ENCODE data around the gene CDH4. TPM values are rescaled to one million over a fixed set of nuclear protein-coding genes. Genes with fewer than 3 reads are reported as not detected.

The CDH4 gene
- total RNA-seq, 1 donor from 2014 or later = 2.9 TPM

DNA sequence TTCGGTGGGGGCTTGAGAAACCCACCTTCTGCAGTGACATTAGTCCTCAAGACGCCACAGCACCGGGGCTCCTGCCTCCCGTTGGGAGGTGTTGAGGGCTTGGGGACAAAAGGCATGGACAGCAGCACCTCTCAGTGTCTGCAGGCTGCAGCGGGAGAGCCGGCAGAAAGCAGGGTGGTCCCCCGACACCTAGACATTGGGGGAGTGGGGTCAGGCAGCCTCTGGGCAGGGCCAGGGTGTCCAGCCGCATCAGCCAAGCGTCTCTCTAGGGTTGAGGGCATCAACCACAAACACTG, 549.0 kb downstream of the CDH4 start:
- Histone ChIP-seq H3K27me3 (peaks cover 6% of the 10 kb centered on the region), H3K79me2 (ENCODE audit: low read depth) (no peaks in the 10 kb centered on the region), H3K36me3 (no peaks in the 10 kb centered on the region), H3K9ac (no peak overlapping the region), H3K27ac (no peak overlapping the region), H4K20me1 (ENCODE audit: low read depth) (peaks cover 6% of the 10 kb centered on the region), H3K4me2 (no peak overlapping the region), H3K4me1 (peaks cover 17% of the 10 kb centered on the region), H3K9me3 (ENCODE audit: low read depth) (no peaks in the 10 kb centered on the region), H3K4me3 (no peak overlapping the region), H3F3A (ENCODE audit: low read depth) (peaks cover 5% of the 10 kb centered on the region), H2AFZ (replicated peaks) (no peak overlapping the region)
- Mint-ChIP-seq H3K36me3 (no peaks in the 10 kb centered on the region), H3K27me3 (ENCODE audit: insufficient read depth, low read depth) (peaks cover 7% of the 10 kb centered on the region), H3K4me1 (peaks cover 19% of the 10 kb centered on the region), H3K4me3 (no peak overlapping the region), H3K27ac (no peak overlapping the region), H3K9me3 (no peaks in the 10 kb centered on the region)
- no peak for DNase-seq (ENCODE audit: low spot score)
- TF ChIP-seq EZH2 (IDR thresholded peaks at IDR 0.05) = no peak
- TF ChIP-seq EZH2phosphoT487 (IDR thresholded peaks at IDR 0.05) = no peak
- TF ChIP-seq, protein P1, sequence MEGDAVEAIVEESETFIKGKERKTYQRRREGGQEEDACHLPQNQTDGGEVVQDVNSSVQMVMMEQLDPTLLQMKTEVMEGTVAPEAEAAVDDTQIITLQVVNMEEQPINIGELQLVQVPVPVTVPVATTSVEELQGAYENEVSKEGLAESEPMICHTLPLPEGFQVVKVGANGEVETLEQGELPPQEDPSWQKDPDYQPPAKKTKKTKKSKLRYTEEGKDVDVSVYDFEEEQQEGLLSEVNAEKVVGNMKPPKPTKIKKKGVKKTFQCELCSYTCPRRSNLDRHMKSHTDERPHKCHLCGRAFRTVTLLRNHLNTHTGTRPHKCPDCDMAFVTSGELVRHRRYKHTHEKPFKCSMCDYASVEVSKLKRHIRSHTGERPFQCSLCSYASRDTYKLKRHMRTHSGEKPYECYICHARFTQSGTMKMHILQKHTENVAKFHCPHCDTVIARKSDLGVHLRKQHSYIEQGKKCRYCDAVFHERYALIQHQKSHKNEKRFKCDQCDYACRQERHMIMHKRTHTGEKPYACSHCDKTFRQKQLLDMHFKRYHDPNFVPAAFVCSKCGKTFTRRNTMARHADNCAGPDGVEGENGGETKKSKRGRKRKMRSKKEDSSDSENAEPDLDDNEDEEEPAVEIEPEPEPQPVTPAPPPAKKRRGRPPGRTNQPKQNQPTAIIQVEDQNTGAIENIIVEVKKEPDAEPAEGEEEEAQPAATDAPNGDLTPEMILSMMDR (IDR thresholded peaks at IDR 0.05) = no peak

DNA sequence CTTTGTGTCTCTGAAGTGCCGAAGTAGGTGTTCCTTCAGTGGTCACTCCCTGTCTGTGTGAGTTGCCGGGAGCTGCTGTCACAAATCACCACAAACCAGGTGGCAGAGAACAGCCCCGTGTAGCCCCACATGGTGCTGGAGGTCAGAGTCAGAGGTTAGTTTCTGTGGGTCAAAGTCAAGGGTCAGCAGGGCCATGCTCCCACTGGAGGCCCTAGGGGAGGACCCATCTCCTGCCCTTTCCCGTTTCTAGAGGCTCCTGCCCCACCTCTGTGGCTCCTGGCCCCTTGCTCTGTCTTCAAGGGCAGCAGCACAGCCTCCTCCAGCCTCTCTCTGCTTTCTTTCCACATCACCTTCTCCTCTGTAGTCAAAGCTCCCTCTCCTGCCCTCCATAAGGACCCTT, 549.4 kb downstream of the CDH4 start:
- Histone ChIP-seq H4K20me1 (ENCODE audit: low read depth) (peaks cover 6% of the 10 kb centered on the region), H2AFZ (replicated peaks) (no peak overlapping the region), H3K27ac (no peak overlapping the region), H3K4me3 (no peak overlapping the region), H3K36me3 (no peaks in the 10 kb centered on the region), H3F3A (ENCODE audit: low read depth) (peaks cover 5% of the 10 kb centered on the region), H3K79me2 (ENCODE audit: low read depth) (no peaks in the 10 kb centered on the region), H3K4me1 (peaks cover 17% of the 10 kb centered on the region), H3K4me2 (no peak overlapping the region), H3K9me3 (ENCODE audit: low read depth) (no peaks in the 10 kb centered on the region), H3K27me3 (peaks cover 6% of the 10 kb centered on the region), H3K9ac (no peak overlapping the region)
- Mint-ChIP-seq H3K27ac (no peak overlapping the region), H3K4me3 (no peak overlapping the region), H3K36me3 (no peaks in the 10 kb centered on the region), H3K9me3 (no peaks in the 10 kb centered on the region), H3K4me1 (peaks cover 23% of the 10 kb centered on the region), H3K27me3 (ENCODE audit: insufficient read depth, low read depth) (peaks cover 7% of the 10 kb centered on the region)
- DNase-seq (ENCODE audit: low spot score) = no peak
- no peak for TF ChIP-seq EZH2 (IDR thresholded peaks at IDR 0.05)

DNA sequence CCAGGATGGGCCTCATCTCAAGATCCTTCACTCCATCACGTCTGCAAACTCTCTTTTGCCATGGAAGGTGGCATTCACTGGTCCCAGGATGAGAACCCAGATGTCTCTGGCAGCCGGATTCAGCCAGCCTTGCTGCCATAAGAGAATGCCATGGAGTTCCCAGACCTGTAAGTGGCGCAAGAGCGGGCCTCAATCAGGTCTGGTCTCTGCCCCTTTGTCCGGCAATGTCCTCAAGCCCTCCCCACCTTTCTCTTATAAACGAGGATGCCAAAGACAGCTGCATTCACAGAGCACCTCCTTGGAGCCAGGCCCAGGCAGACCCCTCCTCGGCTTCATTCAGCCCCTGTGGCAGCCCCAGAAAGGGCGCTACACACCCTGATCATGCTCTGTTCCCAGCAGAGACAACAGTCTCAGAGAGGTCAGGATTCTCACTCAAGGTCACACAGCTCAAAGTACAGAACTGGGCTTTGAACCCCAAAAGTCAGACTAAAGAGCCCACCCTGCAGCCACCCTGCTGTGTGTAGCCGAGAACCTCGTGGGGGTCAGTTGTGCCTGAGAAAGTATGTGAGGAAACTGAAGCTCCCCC, 549.9 kb downstream of the CDH4 start:
- no peak overlapping the region for H2AFZ ChIP-seq (replicated peaks)
- H3K9me3 ChIP-seq (ENCODE audit: low read depth) = no peaks in the 10 kb centered on the region
- H3K27ac Mint-ChIP-seq = no peak overlapping the region
- H3K4me3 Mint-ChIP-seq = no peak overlapping the region
- H3K9me3 Mint-ChIP-seq = no peaks in the 10 kb centered on the region
- H3K27ac ChIP-seq = no peak overlapping the region
- H3K4me3 ChIP-seq = no peak overlapping the region
- no peak overlapping the region for H3K4me2 ChIP-seq
- H3F3A ChIP-seq (ENCODE audit: low read depth) = peaks cover 5% of the 10 kb centered on the region
- H3K36me3 ChIP-seq = no peaks in the 10 kb centered on the region
- H3K36me3 Mint-ChIP-seq = no peaks in the 10 kb centered on the region
- peaks cover 17% of the 10 kb centered on the region for H3K4me1 ChIP-seq
- H3K79me2 ChIP-seq (ENCODE audit: low read depth) = no peaks in the 10 kb centered on the region
- H3K27me3 ChIP-seq = peaks cover 6% of the 10 kb centered on the region
- peaks cover 7% of the 10 kb centered on the region for H3K27me3 Mint-ChIP-seq (ENCODE audit: insufficient read depth, low read depth)
- TF ChIP-seq EZH2 (IDR thresholded peaks at IDR 0.05) (no peak), EZH2phosphoT487 (IDR thresholded peaks at IDR 0.05) (no peak)
- TF ChIP-seq, protein P1 (IDR thresholded peaks at IDR 0.05) = no peak
- H3K4me1 Mint-ChIP-seq = peaks cover 28% of the 10 kb centered on the region
- DNase-seq (ENCODE audit: low spot score) = no peak
- peaks cover 6% of the 10 kb centered on the region for H4K20me1 ChIP-seq (ENCODE audit: low read depth)
- H3K9ac ChIP-seq = no peak overlapping the region

- no peaks in the 10 kb centered on the region for H3K79me2 ChIP-seq (ENCODE audit: low read depth)
These were observed 550.8 kb downstream of the CDH4 start for GRCh38 chr20:61802721-61803311.

More at GRCh38 chr20:61802721-61803311, 550.8 kb downstream of the CDH4 start:
- H3K4me1 Mint-ChIP-seq = peaks cover 35% of the 10 kb centered on the region
- Histone ChIP-seq H4K20me1 (ENCODE audit: low read depth) (peaks cover 6% of the 10 kb centered on the region), H3K27ac (no peak overlapping the region), H3F3A (ENCODE audit: low read depth) (peaks cover 5% of the 10 kb centered on the region), H3K9ac (no peak overlapping the region), H3K4me2 (no peak overlapping the region), H3K27me3 (peaks cover 6% of the 10 kb centered on the region), H2AFZ (replicated peaks) (no peak overlapping the region), H3K36me3 (no peaks in the 10 kb centered on the region), H3K4me1 (peaks cover 17% of the 10 kb centered on the region), H3K9me3 (ENCODE audit: low read depth) (no peaks in the 10 kb centered on the region), H3K4me3 (no peak overlapping the region)
- H3K4me3 Mint-ChIP-seq = no peak overlapping the region
- peak; percentile 36 for DNase-seq (ENCODE audit: low spot score)
- no peaks in the 10 kb centered on the region for H3K36me3 Mint-ChIP-seq
- no peaks in the 10 kb centered on the region for H3K9me3 Mint-ChIP-seq
- TF ChIP-seq, protein P1 (IDR thresholded peaks at IDR 0.05) = no peak
- H3K27me3 Mint-ChIP-seq (ENCODE audit: insufficient read depth, low read depth) = peaks cover 2% of the 10 kb centered on the region
- H3K27ac Mint-ChIP-seq = no peak overlapping the region

Data from neural progenitor cell (in vitro differentiated cells).